Measurements from ENCODE around the gene PLEKHG2.

GRCh38 chr19:39384839-39385568 is 27.5 kb upstream of the PLEKHG2 start:
- no peak for TF ChIP-seq CTCF (conservative IDR thresholded peaks at IDR 0.05; ENCODE audit: low read length)
- TF ChIP-seq EZH2phosphoT487 (IDR thresholded peaks at IDR 0.05; ENCODE audit: borderline replicate concordance): no peak

All from Loucy (cell line).